Stimulated activated CD8-positive, alpha-beta memory T cell treated with anti-CD3 and anti-CD28 coated beads, Interleukin-2, amount 100 ng/mL, for 48 hours (primary cell): ENCODE data around the gene DIPK1A.
A peak's percentile ranks its signal among the peaks of the same experiment; 100 is the strongest.

Experiments
- DNase-seq, 2 donors: peaks; one replicate each; pipeline ENCODE4 v3.0.0-alpha.2; 2020; ENCODE audit warnings: low read depth in 2 of 2

Gene DIPK1A

GRCh38 chr1:92961131-92961895 is at the start of gene DIPK1A:
TSS of gene DIPK1A (minus strand) at chr1:92961462. CDS start at chr1:92961429, 33 bp downstream.
- DNase-seq, result peak; percentile 63 to 65

DNA sequence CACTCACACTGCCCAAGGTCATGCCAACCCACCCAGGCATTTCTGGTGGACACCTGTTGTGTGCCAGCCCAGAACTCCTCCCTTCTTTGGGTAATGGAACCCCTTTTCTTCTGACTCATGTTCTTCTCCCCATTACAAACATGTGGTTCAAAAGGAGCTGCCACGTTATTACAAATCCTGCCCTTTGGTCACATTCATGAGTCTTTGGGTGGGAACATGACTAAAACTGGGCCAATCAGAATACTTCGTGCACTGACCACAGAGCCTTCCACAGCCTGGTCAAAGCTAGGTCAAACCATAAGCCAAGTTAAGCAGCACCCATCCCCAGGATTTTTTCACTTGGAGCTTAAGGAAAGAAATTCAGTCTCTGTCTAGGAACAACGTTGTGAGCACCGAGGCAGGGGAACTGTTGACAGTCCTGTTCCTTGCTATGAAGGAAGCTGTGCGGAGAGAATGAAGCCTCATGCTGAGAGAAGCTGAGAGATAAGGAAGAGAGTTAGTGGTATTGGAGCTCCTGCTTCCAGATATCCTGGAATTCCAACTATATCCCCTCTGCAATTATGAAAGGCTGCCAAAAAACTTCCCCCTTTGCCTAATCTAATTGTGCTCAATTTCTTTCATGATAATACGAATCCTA is 46.8 kb upstream of the DIPK1A start:
- DNase-seq, result no peak

GRCh38 chr1:93005252-93005598 is 44.0 kb upstream of the DIPK1A start:
- no peak for DNase-seq

GRCh38 chr1:93004566-93005251 is 43.4 kb upstream of the DIPK1A start:
- no peak for DNase-seq

DNA sequence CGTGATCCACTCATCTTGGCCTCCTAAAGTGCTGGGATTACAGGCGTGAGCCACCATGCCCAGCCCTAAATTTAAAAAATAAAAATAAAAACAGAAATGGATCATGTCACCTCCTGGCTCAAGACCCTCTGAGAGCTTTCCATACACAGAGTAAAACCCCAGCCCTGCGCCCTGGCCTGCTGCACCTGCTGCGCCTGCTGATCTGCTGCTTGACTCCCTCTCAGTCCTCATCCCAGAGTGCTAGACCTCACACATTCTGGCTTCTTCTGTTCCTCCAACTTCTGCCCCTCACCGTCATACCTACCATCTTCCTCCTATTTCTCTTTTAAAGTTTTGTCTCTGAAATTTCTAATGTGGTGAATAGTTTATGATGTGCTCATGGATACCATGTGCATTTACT is 42.7 kb upstream of the DIPK1A start:
- no peak for DNase-seq

GRCh38 chr1:93002781-93003180 is 41.5 kb upstream of the DIPK1A start:
- DNase-seq, result no peak

DNA sequence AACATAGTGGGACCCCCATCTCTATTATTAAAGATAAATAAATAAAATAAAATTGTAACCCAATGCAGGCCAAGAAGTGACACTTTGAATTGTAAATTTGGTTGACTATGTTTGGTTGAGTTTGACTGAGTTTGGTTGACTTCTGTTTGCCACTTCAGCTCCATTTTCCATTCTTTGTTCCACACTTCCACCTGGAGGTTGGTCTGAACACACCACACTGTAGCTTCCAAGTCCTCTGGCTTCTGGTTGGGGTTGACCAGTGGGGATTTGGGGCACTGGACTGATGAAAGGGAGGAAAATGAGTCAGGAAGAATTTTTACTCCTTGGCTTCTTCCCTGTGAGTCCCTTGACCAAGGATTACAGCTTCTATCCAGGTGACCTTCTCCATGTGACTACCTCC is 40.6 kb upstream of the DIPK1A start:
- no peak for DNase-seq

- no peak for DNase-seq
These were observed 39.5 kb upstream of the DIPK1A start for GRCh38 chr1:93000751-93001175.

GRCh38 chr1:93000291-93000690 is 39.0 kb upstream of the DIPK1A start:
- no peak for DNase-seq

GRCh38 chr1:92998821-92999220 is 37.6 kb upstream of the DIPK1A start:
- DNase-seq, result no peak

DNA sequence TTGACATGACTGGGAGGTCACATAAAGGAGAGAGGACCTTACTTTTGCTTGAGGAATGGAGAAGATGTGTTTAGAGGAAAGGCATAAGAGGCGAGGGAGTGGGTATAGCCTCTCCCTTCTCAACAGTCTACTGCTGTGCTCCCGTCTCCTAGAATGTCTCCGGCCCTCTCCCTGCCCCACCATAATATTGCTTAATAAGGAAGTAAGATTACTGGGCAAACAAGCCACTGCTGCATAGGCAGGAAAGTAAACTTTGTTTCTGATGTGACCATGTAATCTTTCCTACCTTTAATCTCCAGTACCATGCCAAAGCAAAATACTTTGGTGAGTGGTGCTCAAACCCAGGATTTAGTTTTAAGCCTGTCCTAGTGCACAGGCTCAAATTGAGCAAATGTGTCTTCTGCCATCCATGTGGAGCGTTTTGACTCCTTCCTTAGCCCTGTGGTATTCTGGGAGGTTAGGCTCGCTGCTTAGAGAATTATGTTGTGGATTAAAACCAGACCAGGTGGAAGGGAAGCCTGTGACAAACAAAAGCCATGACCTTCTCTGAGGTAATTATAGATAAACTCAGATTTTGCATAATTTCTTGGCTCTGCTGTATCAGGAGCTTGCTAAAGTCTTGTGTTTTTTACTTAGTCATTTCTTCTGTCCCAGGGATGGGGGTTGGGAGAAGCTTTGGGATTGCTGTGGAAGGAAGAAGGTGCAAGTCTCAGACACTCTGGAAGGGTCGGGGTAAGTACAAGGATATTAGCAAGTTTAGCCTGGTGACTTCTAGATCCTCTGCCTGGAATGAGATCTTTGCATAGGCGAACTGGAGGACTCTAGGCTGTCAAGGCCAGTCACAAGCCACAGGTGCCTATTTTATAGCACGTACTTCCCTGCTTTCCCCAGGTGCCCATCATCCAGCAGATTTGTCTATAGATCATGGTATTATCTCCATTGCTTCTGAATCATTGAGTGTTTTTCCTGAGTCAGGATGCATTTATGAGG is 34.5 kb upstream of the DIPK1A start:
- DNase-seq, result no peak

GRCh38 chr1:92994105-92994712 is 32.9 kb upstream of the DIPK1A start:
- no peak for DNase-seq

GRCh38 chr1:92993581-92993980 is 32.3 kb upstream of the DIPK1A start:
- no peak for DNase-seq

DNA sequence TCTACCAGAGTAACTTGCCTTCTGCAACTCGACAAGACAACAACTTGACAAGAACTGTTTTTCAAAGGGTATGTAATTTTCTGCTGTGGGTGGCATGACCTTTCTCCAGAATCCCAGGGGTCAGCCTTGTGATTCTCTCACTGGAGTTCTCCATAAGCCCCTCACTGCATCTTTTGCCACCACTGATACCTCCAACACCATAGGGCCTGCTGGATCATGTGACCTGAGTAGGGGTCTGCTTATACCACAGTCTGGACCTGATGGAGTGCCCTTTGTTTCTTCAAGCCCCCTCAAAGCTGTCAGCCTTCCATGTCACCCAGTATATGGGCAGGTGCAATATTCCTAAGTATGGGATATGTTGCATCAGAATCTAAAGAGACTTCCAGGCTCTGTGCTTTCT is 31.6 kb upstream of the DIPK1A start:
- DNase-seq, result no peak

GRCh38 chr1:92992054-92992453 is 30.8 kb upstream of the DIPK1A start:
- DNase-seq, result no peak

DNA sequence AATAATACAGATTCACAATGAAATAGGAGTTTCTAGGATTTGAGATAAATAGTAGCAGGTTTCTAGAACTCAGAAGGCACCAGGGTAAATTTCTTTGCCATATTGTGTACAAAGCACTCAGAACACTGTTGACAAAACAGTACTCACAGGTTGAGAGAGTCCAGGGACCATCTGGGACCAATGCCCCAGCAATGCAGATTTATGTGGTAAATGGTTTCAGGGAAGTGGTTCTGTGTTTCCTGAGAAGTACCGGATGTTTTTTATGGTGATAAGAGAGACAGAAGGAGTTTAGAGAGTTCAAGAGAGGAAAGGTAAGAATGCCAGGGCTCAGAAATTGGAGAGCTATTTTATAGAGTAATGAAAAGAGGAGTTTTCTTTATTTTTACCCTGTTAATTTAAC is 29.6 kb upstream of the DIPK1A start:
- DNase-seq, result no peak

- DNase-seq, result no peak
These were observed 28.8 kb upstream of the DIPK1A start for GRCh38 chr1:92989936-92990583.

- no peak for DNase-seq
These were observed 28.0 kb upstream of the DIPK1A start for GRCh38 chr1:92989253-92989652.

- DNase-seq, result no peak
These were observed 26.2 kb upstream of the DIPK1A start for GRCh38 chr1:92987462-92987861.

DNA sequence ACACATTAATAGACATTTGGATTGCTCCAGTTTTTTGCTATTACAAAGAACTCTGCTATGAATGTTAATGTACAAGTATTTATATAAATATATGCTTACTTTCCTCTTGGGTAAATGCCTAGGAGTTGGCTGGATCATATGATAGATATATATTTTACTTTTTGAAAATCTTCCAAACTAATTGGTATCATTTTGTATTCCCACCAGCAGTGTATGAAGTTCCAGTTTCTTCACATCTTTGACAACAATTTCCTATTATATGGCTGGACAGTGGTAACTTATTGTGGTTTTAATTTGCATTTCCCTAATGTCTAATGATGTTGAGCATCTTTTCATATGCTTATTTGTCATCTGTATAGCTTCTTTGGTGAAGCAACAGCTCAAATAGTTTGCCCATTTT is 23.8 kb upstream of the DIPK1A start:
- no peak for DNase-seq
